H1 (cell line): Measurements from ENCODE around the gene SH3BP5. TPM values are rescaled to one million over a fixed set of nuclear protein-coding genes. Genes with fewer than 3 reads are reported as not detected.

Experiments used
- CTCF ChIA-PET: fragments of 300-600 bp; sonication (Branson Sonifier 250); formaldehyde crosslinking; loops from one replicate; lab custom pipeline; 2021; ENCODE audit not compliant: partially characterized antibody; lab: Charles Lee
- POLR2A ChIA-PET: fragments of 300-600 bp; sonication (Branson Sonifier 250); formaldehyde crosslinking; loops from one replicate; lab custom pipeline; 2021; ENCODE audit warnings: inconsistent platforms; ENCODE audit not compliant: partially characterized antibody; lab: Charles Lee
- DNase-seq, 2 experiments: peaks; one replicate each; pipeline versions ENCODE4 v3.0.0 to v3.0.0-alpha.2; 2010 to 2022; ENCODE audit warnings: low spot score in 2 of 2, low read depth in 1 of 2, mixed read lengths in 1 of 2
- FAIRE-seq: peaks from 2 replicates; lab custom pipeline; 2011; peaks lifted over from hg19 to GRCh38; lab: Jason Lieb, UNC
- H2AFZ ChIP-seq: 2 replicates; pipeline ENCODE4 v1.8.1; 2012; ENCODE audit warnings: low read length, inconsistent platforms
- H2AK5ac ChIP-seq: 2 replicates; pipeline ENCODE4 v1.6.1; 2013; ENCODE audit warnings: low read depth, low read length
- H2BK120ac ChIP-seq: replicated peaks from 2 replicates; pipeline ENCODE3; 2013; ENCODE audit warnings: low read depth, low read length, inconsistent platforms
- H2BK12ac ChIP-seq: 2 replicates; pipeline ENCODE4 v1.6.1; 2013; ENCODE audit warnings: low read depth, low read length
- H2BK15ac ChIP-seq: 2 replicates; pipeline ENCODE4 v1.6.1; 2013; ENCODE audit warnings: low read length
- H2BK20ac ChIP-seq: 2 replicates; pipeline ENCODE4 v1.6.1; 2013; ENCODE audit warnings: low read length
- H2BK5ac ChIP-seq: 2 replicates; pipeline ENCODE4 v1.6.1; 2013; ENCODE audit warnings: low read depth, low read length
- H3K14ac ChIP-seq: 2 replicates; pipeline ENCODE4 v1.6.1; 2013; ENCODE audit warnings: inconsistent platforms; ENCODE audit not compliant: insufficient read length
- H3K18ac ChIP-seq: 2 replicates; pipeline ENCODE4 v1.6.1; 2013; ENCODE audit warnings: low read length; ENCODE audit errors: extremely low read depth
- H3K23ac ChIP-seq: 2 replicates; pipeline ENCODE4 v1.6.1; 2013; ENCODE audit warnings: inconsistent platforms; ENCODE audit not compliant: insufficient read length
- H3K23me2 ChIP-seq: 2 replicates; pipeline ENCODE4 v1.6.1; 2013; ENCODE audit warnings: low read depth, low read length
- H3K27ac ChIP-seq: 2 replicates; pipeline ENCODE4 v1.6.1; 2011; ENCODE audit warnings: low read depth, low read length, inconsistent platforms
- H3K27me3 ChIP-seq, 4 experiments: replicated peaks in 1 of 4; 1 replicate in 1 of 4; 2 replicates in 3 of 4; pipeline versions ENCODE4 v1.6.1 to v1.8.1; 2011 to 2013; ENCODE audit warnings: low read length in 3 of 4, mild to moderate bottlenecking in 3 of 4, inconsistent platforms in 2 of 4, mixed read lengths in 2 of 4, moderate library complexity in 1 of 4; ENCODE audit not compliant: control insufficient read depth in 3 of 4, insufficient read depth in 3 of 4; ENCODE audit errors: extremely low read depth in 1 of 4
- H3K36me3 ChIP-seq, 4 experiments: 2 replicates each; pipeline versions ENCODE4 v1.6.1 to v1.8.1; 2011 to 2013; ENCODE audit warnings: mild to moderate bottlenecking in 4 of 4, low read length in 3 of 4, moderate library complexity in 2 of 4, control low read depth in 1 of 4, inconsistent platforms in 1 of 4; ENCODE audit not compliant: insufficient read depth in 4 of 4, control insufficient read depth in 2 of 4
- H3K4ac ChIP-seq: replicated peaks from 2 replicates; pipeline ENCODE3; 2013; ENCODE audit warnings: low read length, low read depth, mixed read lengths, inconsistent platforms; ENCODE audit not compliant: insufficient read length
- H3K4me1 ChIP-seq, 4 experiments: replicated peaks in 1 of 4; 1 replicate in 1 of 4; 2 replicates in 3 of 4; pipeline versions ENCODE4 v1.6.1 to v1.8.1; 2011 to 2013; ENCODE audit warnings: low read length in 3 of 4, inconsistent platforms in 2 of 4, mixed read lengths in 1 of 4; ENCODE audit not compliant: insufficient read depth in 4 of 4, control insufficient read depth in 3 of 4
- H3K4me2 ChIP-seq, 2 experiments: 2 replicates each; pipeline versions ENCODE4 v1.6.1 to v1.8.1; 2011 to 2013; ENCODE audit warnings: low read depth in 2 of 2, low read length in 2 of 2, control low read depth in 1 of 2, inconsistent platforms in 1 of 2, mild to moderate bottlenecking in 1 of 2; ENCODE audit not compliant: insufficient read depth in 1 of 2
- H3K4me3 ChIP-seq, 4 experiments: fragments of 200-600, 300-600 bp in 1 of 4; sonication (generic), shearing (Covaris generic), sonication (Bioruptor Twin) in 1 of 4; 2 replicates each; pipeline versions ENCODE4 v1.5.1 to v1.8.1; 2011 to 2016; ENCODE audit warnings: low read length in 4 of 4, low read depth in 3 of 4, control low read depth in 2 of 4, inconsistent platforms in 2 of 4, mild to moderate bottlenecking in 2 of 4, mixed read lengths in 1 of 4, moderate library complexity in 1 of 4; ENCODE audit not compliant: insufficient read depth in 2 of 4; ENCODE audit errors: extremely low read depth in 1 of 4
- H3K56ac ChIP-seq: replicated peaks from 2 replicates; pipeline ENCODE3; 2013; ENCODE audit warnings: low read depth, mild to moderate bottlenecking, mixed read lengths, low read length, inconsistent platforms; ENCODE audit not compliant: insufficient read length
- H3K79me1 ChIP-seq: 2 replicates; pipeline ENCODE4 v1.6.1; 2013; ENCODE audit warnings: low read depth, low read length, control low read depth
- H3K79me2 ChIP-seq, 2 experiments: 2 replicates each; pipeline versions ENCODE4 v1.6.1 to v1.8.1; 2012 to 2013; ENCODE audit warnings: low read length in 2 of 2, mild to moderate bottlenecking in 2 of 2, inconsistent platforms in 1 of 2; ENCODE audit not compliant: insufficient read depth in 2 of 2, control insufficient read depth in 1 of 2
- H3K9ac ChIP-seq, 4 experiments: replicated peaks in 1 of 4; 1 replicate in 1 of 4; 2 replicates in 3 of 4; pipeline versions ENCODE4 v1.6.1 to v1.8.1; 2011 to 2013; ENCODE audit warnings: low read depth in 3 of 4, low read length in 3 of 4, control low read depth in 2 of 4, mild to moderate bottlenecking in 2 of 4, moderate library complexity in 2 of 4, inconsistent platforms in 1 of 4; ENCODE audit errors: extremely low read depth in 1 of 4
- H3K9me3 ChIP-seq, 2 experiments: 2 replicates each; pipeline versions ENCODE4 v1.6.1 to v1.8.1; 2012 to 2013; ENCODE audit warnings: mild to moderate bottlenecking in 2 of 2, moderate library complexity in 2 of 2, control low read depth in 1 of 2, inconsistent platforms in 1 of 2, low read depth in 1 of 2, low read length in 1 of 2, mixed read lengths in 1 of 2; ENCODE audit not compliant: insufficient read depth in 2 of 2
- H4K20me1 ChIP-seq, 2 experiments: replicated peaks in 1 of 2; 2 replicates each; pipeline versions ENCODE3 to v1.8.1; 2011 to 2013; ENCODE audit warnings: inconsistent platforms in 2 of 2, low read length in 2 of 2, mild to moderate bottlenecking in 1 of 2; ENCODE audit not compliant: insufficient read depth in 2 of 2, control insufficient read depth in 1 of 2
- H4K5ac ChIP-seq: 2 replicates; pipeline ENCODE4 v1.6.1; 2013; ENCODE audit warnings: low read length, low read depth, mixed read lengths, inconsistent platforms; ENCODE audit not compliant: insufficient read length
- H4K8ac ChIP-seq: 2 replicates; pipeline ENCODE4 v1.8.0; 2013; ENCODE audit warnings: mild to moderate bottlenecking, moderate library complexity, low read length, inconsistent platforms; ENCODE audit not compliant: insufficient read depth; ENCODE audit errors: extremely low read depth
- H4K91ac ChIP-seq: replicated peaks from 2 replicates; pipeline ENCODE3; 2013; ENCODE audit warnings: low read length, mixed read lengths, inconsistent platforms; ENCODE audit not compliant: insufficient read length
- ATF2 ChIP-seq: IDR thresholded peaks from 2 replicates; pipeline ENCODE4 v1.6.1; 2012; ENCODE audit warnings: low read length, inconsistent platforms
- CBX5 ChIP-seq: fragments of 300-800, 300-1000 bp; sonication (generic); IDR thresholded peaks from 2 replicates; pipeline ENCODE4 v1.7.1; 2016; ENCODE audit warnings: antibody characterized with exemption, low read length, low read depth
- CBX8 ChIP-seq: fragments of 300-800, 300-1000 bp; sonication (generic); IDR thresholded peaks from 2 replicates; pipeline ENCODE4 v1.7.1; 2016; ENCODE audit warnings: low read depth, low read length, borderline replicate concordance
- CHD2 ChIP-seq: IDR thresholded peaks from 2 replicates; pipeline ENCODE4 v1.6.1; 2012; ENCODE audit warnings: low read length, improper control_type of control experiment
- EZH2 ChIP-seq: fragments of 200-600 bp; sonication (generic); IDR thresholded peaks from 2 replicates; pipeline ENCODE4 v1.7.1; 2012; ENCODE audit warnings: low read depth, mild to moderate bottlenecking, moderate library complexity, low read length, inconsistent platforms; ENCODE audit not compliant: severe bottlenecking
- NANOG ChIP-seq: IDR thresholded peaks from 2 replicates; pipeline ENCODE4 v1.6.1; 2011; ENCODE audit warnings: low read length, low read depth, mild to moderate bottlenecking, inconsistent platforms; ENCODE audit not compliant: insufficient read depth, poor library complexity, severe bottlenecking
- RBBP5 ChIP-seq: IDR thresholded peaks from 2 replicates; pipeline ENCODE4 v1.7.1; 2012; ENCODE audit warnings: low read depth, mild to moderate bottlenecking, inconsistent platforms, low read length, moderate library complexity, borderline replicate concordance
- RFX5 ChIP-seq: IDR thresholded peaks from 2 replicates; pipeline ENCODE4 v1.6.1; 2011; ENCODE audit warnings: low read depth, low read length, improper control_type of control experiment, borderline replicate concordance
- SIN3A ChIP-seq, 2 experiments: IDR thresholded peaks in 1 of 2; conservative IDR thresholded peaks in 1 of 2; 2 replicates each; pipeline ENCODE4 v1.6.1; 2011 to 2012; ENCODE audit warnings: low read length in 2 of 2, improper control_type of control experiment in 1 of 2, low read depth in 1 of 2, mild to moderate bottlenecking in 1 of 2
- SP4 ChIP-seq: IDR thresholded peaks from 2 replicates; pipeline ENCODE4 v1.6.1; 2012; ENCODE audit warnings: low read length, inconsistent platforms
- TAF1 ChIP-seq: IDR thresholded peaks from 2 replicates; pipeline ENCODE4 v1.6.1; 2011; ENCODE audit warnings: mild to moderate bottlenecking, low read depth, low read length
- TAF7 ChIP-seq: optimal IDR thresholded peaks from 2 replicates; pipeline ENCODE3; 2011; ENCODE audit warnings: low read depth, mild to moderate bottlenecking, inconsistent platforms, low read length, moderate library complexity, borderline replicate concordance
- YY1 ChIP-seq: IDR thresholded peaks from 2 replicates; pipeline ENCODE4 v1.6.1; 2011; ENCODE audit warnings: low read depth, mild to moderate bottlenecking, low read length
- WGBS, 2 experiments: shearing (Covaris generic) in 1 of 2; methylation state at CpG; one replicate each; pipeline versions ENCODE4 v1.1.6 to v1.1.7; 2013 to 2015; ENCODE audit warnings: low lambda C conversion rate in 2 of 2, mixed read lengths in 2 of 2, inconsistent platforms in 1 of 2, low coverage in 1 of 2, missing lambda C conversion rate in 1 of 2; ENCODE audit not compliant: insufficient replicate concordance in 2 of 2, insufficient coverage in 1 of 2, insufficient read length in 1 of 2; ENCODE audit errors: extremely low coverage in 1 of 2, missing lambda C conversion rate in 1 of 2; 5-methylcytosine and 5-hydroxymethylcytosine counted together
- polyA plus RNA-seq, 7 experiments: library from polyadenylated mRNA; depleted of rRNA in 3 of 7; stranded (reverse) in 5 of 7; unstranded in 2 of 7; fragments of >200 nt in 5 of 7; fragments of 200-250 nt in 2 of 7; gene quantifications; 1 replicate in 5 of 7; 2 replicates in 1 of 7; 4 replicates in 1 of 7; pipeline versions ENCODE4 v1.2.1 to v1.2.3, GENCODE V29; 2011 to 2013; ENCODE audit warnings: missing spikeins in 2 of 7, mixed read lengths in 2 of 7
- total RNA-seq: library from RNA; stranded (reverse); fragmentation: NEBNext Ultra II Directional; extraction: Animal tissue kit (Norgen Biotek cat#: 25700); gene quantifications from 2 replicates; pipeline ENCODE4 v1.2.1, GENCODE V29; 2021

The SH3BP5 gene
- total and polyA plus RNA-seq, 2 of the 8 experiments (the other 6 are each of a cell fraction or from before 2014, with no cell fraction given), result 7.1 to 9.7 TPM

- no peak overlapping the region for H3K4me3 ChIP-seq
- H2AFZ ChIP-seq, result no peak overlapping the region
- no peak overlapping the region for H3K14ac ChIP-seq
- no peaks in the 10 kb centered on the region for H3K4me1 ChIP-seq
- no peak overlapping the region for H2BK5ac ChIP-seq
- no peaks in the 10 kb centered on the region; the same call in 1 of the 2 replicates for H3K79me1 ChIP-seq
- 92% methylated on average over 9 of the region's 9 CpGs; no CpG with 5 or more reads in 1 of the 2 experiments for WGBS, 2 experiments
- no peak overlapping the region for H3K27ac ChIP-seq
- H3K4ac ChIP-seq, result no peak overlapping the region
- H4K5ac ChIP-seq, result no peak overlapping the region
- no peaks in the 10 kb centered on the region for H3K27me3 ChIP-seq
- H3K23me2 ChIP-seq, result no peaks in the 10 kb centered on the region
- no peak overlapping the region for H3K4me2 ChIP-seq
- CTCF ChIA-PET, result interaction anchor here (0.6 to 15.5 kb wide), 6 partner anchors 8 to 765 kb away, joined by 3 to 227 read pairs (median 4); no protein-coding TSS in a partner anchor
- no peak for FAIRE-seq
- H2BK120ac ChIP-seq, result no peak overlapping the region
- no peak overlapping the region for H4K91ac ChIP-seq
- H3K79me2 ChIP-seq, result no peaks in the 10 kb centered on the region
- no peak for DNase-seq
- H2AK5ac ChIP-seq, result no peak overlapping the region
- no peak overlapping the region for H2BK20ac ChIP-seq
- H3K23ac ChIP-seq, result no peak overlapping the region
- H3K36me3 ChIP-seq, result peaks cover 2 to 7% (median 4%) of the 10 kb centered on the region in 4 experiments; a peak in 6 of 8 replicates
- no peak overlapping the region for H3K18ac ChIP-seq
- H4K20me1 ChIP-seq, result no peaks in the 10 kb centered on the region
- no peak overlapping the region for H3K9ac ChIP-seq
- H3K56ac ChIP-seq, result no peak overlapping the region
- no peak overlapping the region for H2BK15ac ChIP-seq
- no peaks in the 10 kb centered on the region for H3K9me3 ChIP-seq
- POLR2A ChIA-PET, result no interaction called here
- no peak overlapping the region for H4K8ac ChIP-seq
- H2BK12ac ChIP-seq, result no peak overlapping the region
- TF ChIP-seq EZH2 (no peak), NANOG (no peak), TAF7 (no peak), RFX5 (no peak), YY1 (no peak), CBX5 (no peak), CBX8 (no peak), SIN3A (conservative IDR thresholded peaks at IDR 0.05 in 1 of 2, IDR thresholded peaks at IDR 0.05 in 1 of 2; ENCODE audit: low read depth in 1 of 2, low read length in 2 of 2) (no peak), TAF1 (no peak), ATF2 (no peak), RBBP5 (no peak), SP4 (no peak), CHD2 (no peak)
Measured at GRCh38 chr3:15262021-15262420, 70.4 kb downstream of the SH3BP5 start.
